H1 (cell line): ENCODE measurements around the gene GNB1L. TPM values are rescaled to one million over a fixed set of nuclear protein-coding genes. Genes with fewer than 3 reads are reported as not detected.
A peak's percentile ranks its signal among the peaks of the same experiment; 100 is the strongest.

Source experiments
- CTCF ChIA-PET: fragments of 300-600 bp; sonication (Branson Sonifier 250); formaldehyde crosslinking; loops from one replicate; lab custom pipeline; 2021; ENCODE audit not compliant: partially characterized antibody; lab: Charles Lee
- POLR2A ChIA-PET: fragments of 300-600 bp; sonication (Branson Sonifier 250); formaldehyde crosslinking; loops from one replicate; lab custom pipeline; 2021; ENCODE audit warnings: inconsistent platforms; ENCODE audit not compliant: partially characterized antibody; lab: Charles Lee
- DNase-seq, 2 experiments: peaks; one replicate each; pipeline versions ENCODE4 v3.0.0 to v3.0.0-alpha.2; 2010 to 2022; ENCODE audit warnings: low spot score in 2 of 2, low read depth in 1 of 2, mixed read lengths in 1 of 2
- FAIRE-seq: peaks from 2 replicates; lab custom pipeline; 2011; peaks lifted over from hg19 to GRCh38; lab: Jason Lieb, UNC
- H2AFZ ChIP-seq: 2 replicates; pipeline ENCODE4 v1.8.1; 2012; ENCODE audit warnings: low read length, inconsistent platforms
- H2AK5ac ChIP-seq: 2 replicates; pipeline ENCODE4 v1.6.1; 2013; ENCODE audit warnings: low read depth, low read length
- H2BK120ac ChIP-seq: replicated peaks from 2 replicates; pipeline ENCODE3; 2013; ENCODE audit warnings: low read depth, low read length, inconsistent platforms
- H2BK12ac ChIP-seq: 2 replicates; pipeline ENCODE4 v1.6.1; 2013; ENCODE audit warnings: low read depth, low read length
- H2BK15ac ChIP-seq: 2 replicates; pipeline ENCODE4 v1.6.1; 2013; ENCODE audit warnings: low read length
- H2BK20ac ChIP-seq: 2 replicates; pipeline ENCODE4 v1.6.1; 2013; ENCODE audit warnings: low read length
- H2BK5ac ChIP-seq: 2 replicates; pipeline ENCODE4 v1.6.1; 2013; ENCODE audit warnings: low read depth, low read length
- H3K14ac ChIP-seq: 2 replicates; pipeline ENCODE4 v1.6.1; 2013; ENCODE audit warnings: inconsistent platforms; ENCODE audit not compliant: insufficient read length
- H3K18ac ChIP-seq: 2 replicates; pipeline ENCODE4 v1.6.1; 2013; ENCODE audit warnings: low read length; ENCODE audit errors: extremely low read depth
- H3K23ac ChIP-seq: 2 replicates; pipeline ENCODE4 v1.6.1; 2013; ENCODE audit warnings: inconsistent platforms; ENCODE audit not compliant: insufficient read length
- H3K23me2 ChIP-seq: 2 replicates; pipeline ENCODE4 v1.6.1; 2013; ENCODE audit warnings: low read depth, low read length
- H3K27ac ChIP-seq: 2 replicates; pipeline ENCODE4 v1.6.1; 2011; ENCODE audit warnings: low read depth, low read length, inconsistent platforms
- H3K27me3 ChIP-seq, 4 experiments: replicated peaks in 1 of 4; 1 replicate in 1 of 4; 2 replicates in 3 of 4; pipeline versions ENCODE4 v1.6.1 to v1.8.1; 2011 to 2013; ENCODE audit warnings: low read length in 3 of 4, mild to moderate bottlenecking in 3 of 4, inconsistent platforms in 2 of 4, mixed read lengths in 2 of 4, moderate library complexity in 1 of 4; ENCODE audit not compliant: control insufficient read depth in 3 of 4, insufficient read depth in 3 of 4; ENCODE audit errors: extremely low read depth in 1 of 4
- H3K36me3 ChIP-seq, 4 experiments: 2 replicates each; pipeline versions ENCODE4 v1.6.1 to v1.8.1; 2011 to 2013; ENCODE audit warnings: mild to moderate bottlenecking in 4 of 4, low read length in 3 of 4, moderate library complexity in 2 of 4, control low read depth in 1 of 4, inconsistent platforms in 1 of 4; ENCODE audit not compliant: insufficient read depth in 4 of 4, control insufficient read depth in 2 of 4
- H3K4ac ChIP-seq: replicated peaks from 2 replicates; pipeline ENCODE3; 2013; ENCODE audit warnings: low read length, low read depth, mixed read lengths, inconsistent platforms; ENCODE audit not compliant: insufficient read length
- H3K4me1 ChIP-seq, 4 experiments: replicated peaks in 1 of 4; 1 replicate in 1 of 4; 2 replicates in 3 of 4; pipeline versions ENCODE4 v1.6.1 to v1.8.1; 2011 to 2013; ENCODE audit warnings: low read length in 3 of 4, inconsistent platforms in 2 of 4, mixed read lengths in 1 of 4; ENCODE audit not compliant: insufficient read depth in 4 of 4, control insufficient read depth in 3 of 4
- H3K4me2 ChIP-seq, 2 experiments: 2 replicates each; pipeline versions ENCODE4 v1.6.1 to v1.8.1; 2011 to 2013; ENCODE audit warnings: low read depth in 2 of 2, low read length in 2 of 2, control low read depth in 1 of 2, inconsistent platforms in 1 of 2, mild to moderate bottlenecking in 1 of 2; ENCODE audit not compliant: insufficient read depth in 1 of 2
- H3K4me3 ChIP-seq, 4 experiments: fragments of 200-600, 300-600 bp in 1 of 4; sonication (generic), shearing (Covaris generic), sonication (Bioruptor Twin) in 1 of 4; 2 replicates each; pipeline versions ENCODE4 v1.5.1 to v1.8.1; 2011 to 2016; ENCODE audit warnings: low read length in 4 of 4, low read depth in 3 of 4, control low read depth in 2 of 4, inconsistent platforms in 2 of 4, mild to moderate bottlenecking in 2 of 4, mixed read lengths in 1 of 4, moderate library complexity in 1 of 4; ENCODE audit not compliant: insufficient read depth in 2 of 4; ENCODE audit errors: extremely low read depth in 1 of 4
- H3K56ac ChIP-seq: replicated peaks from 2 replicates; pipeline ENCODE3; 2013; ENCODE audit warnings: low read depth, mild to moderate bottlenecking, mixed read lengths, low read length, inconsistent platforms; ENCODE audit not compliant: insufficient read length
- H3K79me1 ChIP-seq: 2 replicates; pipeline ENCODE4 v1.6.1; 2013; ENCODE audit warnings: low read depth, low read length, control low read depth
- H3K79me2 ChIP-seq, 2 experiments: 2 replicates each; pipeline versions ENCODE4 v1.6.1 to v1.8.1; 2012 to 2013; ENCODE audit warnings: low read length in 2 of 2, mild to moderate bottlenecking in 2 of 2, inconsistent platforms in 1 of 2; ENCODE audit not compliant: insufficient read depth in 2 of 2, control insufficient read depth in 1 of 2
- H3K9ac ChIP-seq, 4 experiments: replicated peaks in 1 of 4; 1 replicate in 1 of 4; 2 replicates in 3 of 4; pipeline versions ENCODE4 v1.6.1 to v1.8.1; 2011 to 2013; ENCODE audit warnings: low read depth in 3 of 4, low read length in 3 of 4, control low read depth in 2 of 4, mild to moderate bottlenecking in 2 of 4, moderate library complexity in 2 of 4, inconsistent platforms in 1 of 4; ENCODE audit errors: extremely low read depth in 1 of 4
- H3K9me3 ChIP-seq, 2 experiments: 2 replicates each; pipeline versions ENCODE4 v1.6.1 to v1.8.1; 2012 to 2013; ENCODE audit warnings: mild to moderate bottlenecking in 2 of 2, moderate library complexity in 2 of 2, control low read depth in 1 of 2, inconsistent platforms in 1 of 2, low read depth in 1 of 2, low read length in 1 of 2, mixed read lengths in 1 of 2; ENCODE audit not compliant: insufficient read depth in 2 of 2
- H4K20me1 ChIP-seq, 2 experiments: replicated peaks in 1 of 2; 2 replicates each; pipeline versions ENCODE3 to v1.8.1; 2011 to 2013; ENCODE audit warnings: inconsistent platforms in 2 of 2, low read length in 2 of 2, mild to moderate bottlenecking in 1 of 2; ENCODE audit not compliant: insufficient read depth in 2 of 2, control insufficient read depth in 1 of 2
- H4K5ac ChIP-seq: 2 replicates; pipeline ENCODE4 v1.6.1; 2013; ENCODE audit warnings: low read length, low read depth, mixed read lengths, inconsistent platforms; ENCODE audit not compliant: insufficient read length
- H4K8ac ChIP-seq: 2 replicates; pipeline ENCODE4 v1.8.0; 2013; ENCODE audit warnings: mild to moderate bottlenecking, moderate library complexity, low read length, inconsistent platforms; ENCODE audit not compliant: insufficient read depth; ENCODE audit errors: extremely low read depth
- H4K91ac ChIP-seq: replicated peaks from 2 replicates; pipeline ENCODE3; 2013; ENCODE audit warnings: low read length, mixed read lengths, inconsistent platforms; ENCODE audit not compliant: insufficient read length
- CBX8 ChIP-seq: fragments of 300-800, 300-1000 bp; sonication (generic); IDR thresholded peaks from 2 replicates; pipeline ENCODE4 v1.7.1; 2016; ENCODE audit warnings: low read depth, low read length, borderline replicate concordance
- SP2 ChIP-seq: IDR thresholded peaks from 2 replicates; pipeline ENCODE4 v1.6.1; 2012; ENCODE audit warnings: mild to moderate bottlenecking, low read length, inconsistent platforms
- WGBS, 2 experiments: shearing (Covaris generic) in 1 of 2; methylation state at CpG; one replicate each; pipeline versions ENCODE4 v1.1.6 to v1.1.7; 2013 to 2015; ENCODE audit warnings: low lambda C conversion rate in 2 of 2, mixed read lengths in 2 of 2, inconsistent platforms in 1 of 2, low coverage in 1 of 2, missing lambda C conversion rate in 1 of 2; ENCODE audit not compliant: insufficient replicate concordance in 2 of 2, insufficient coverage in 1 of 2, insufficient read length in 1 of 2; ENCODE audit errors: extremely low coverage in 1 of 2, missing lambda C conversion rate in 1 of 2; 5-methylcytosine and 5-hydroxymethylcytosine counted together
- polyA plus RNA-seq, 7 experiments: library from polyadenylated mRNA; depleted of rRNA in 3 of 7; stranded (reverse) in 5 of 7; unstranded in 2 of 7; fragments of >200 nt in 5 of 7; fragments of 200-250 nt in 2 of 7; gene quantifications; 1 replicate in 5 of 7; 2 replicates in 1 of 7; 4 replicates in 1 of 7; pipeline versions ENCODE4 v1.2.1 to v1.2.3, GENCODE V29; 2011 to 2013; ENCODE audit warnings: missing spikeins in 2 of 7, mixed read lengths in 2 of 7
- total RNA-seq: library from RNA; stranded (reverse); fragmentation: NEBNext Ultra II Directional; extraction: Animal tissue kit (Norgen Biotek cat#: 25700); gene quantifications from 2 replicates; pipeline ENCODE4 v1.2.1, GENCODE V29; 2021

GNB1L gene
- total and polyA plus RNA-seq, 2 of the 8 experiments (the other 6 are each of a cell fraction or from before 2014, with no cell fraction given): 14.0 to 15.6 TPM

- Histone ChIP-seq H3K14ac (no peak overlapping the region), H2BK15ac (peak overlapping the region; percentile 66; the same call in 1 of the 2 replicates), H3K36me3 (no peaks in the 10 kb centered on the region), H3K4me1 (peaks cover 0 to 10% (median 1%) of the 10 kb centered on the region in 4 experiments; a peak in 4 of 7 replicates), H4K8ac (peak overlapping the region; percentile 62; the same call in 1 of the 2 replicates), H2AK5ac (0 out of 2 replicates have a peak overlapping the region, but pooled peaks have one; percentile 97), H2BK120ac (no peak overlapping the region), H4K91ac (peak overlapping the region; percentile 73), H2BK12ac (peak overlapping the region; percentile 88; the same call in 1 of the 2 replicates), H3K27ac (no peak overlapping the region), H2BK5ac (peak overlapping the region; percentile 78; the same call in 1 of the 2 replicates), H3K56ac (no peak overlapping the region), H3K23me2 (no peaks in the 10 kb centered on the region), H3K79me2 (no peaks in the 10 kb centered on the region), H3K4me3 (no peak overlapping the region), H3K9ac (no peak overlapping the region), H3K79me1 (no peaks in the 10 kb centered on the region), H4K20me1 (peaks cover 5 to 13% of the 10 kb centered on the region in 2 experiments), H2BK20ac (0 out of 2 replicates have a peak overlapping the region, but pooled peaks have one; percentile 21), H3K27me3 (peaks cover 0 to 2% (median 0%) of the 10 kb centered on the region in 4 experiments; a peak in 1 of 7 replicates), H3K23ac (no peak overlapping the region), H3K18ac (no peak overlapping the region), H3K4me2 (no peak overlapping the region), H3K4ac (peak overlapping the region; percentile 78), H4K5ac (no peak overlapping the region), H2AFZ (no peak overlapping the region), H3K9me3 (no peaks in the 10 kb centered on the region; a peak in 1 of 4 replicates)
- ChIA-PET CTCF (interaction anchor here (0.9 to 4.3 kb wide), 4 partner anchors 19 to 193 kb away, joined by 3 to 18 read pairs (median 4); no protein-coding TSS in a partner anchor), POLR2A (no interaction called here)
- 80% methylated on average over 11 of the region's 11 CpGs; no CpG with 5 or more reads in 1 of the 2 experiments for WGBS, 2 experiments
- DNase-seq (peak in 1 of 2 experiments; percentile 43), FAIRE-seq (no peak)
- TF ChIP-seq CBX8: no peak
- TF ChIP-seq SP2: no peak
Observed at GRCh38 chr22:19823191-19823901, 31.3 kb downstream of the GNB1L start.
